Chondrocyte (in vitro differentiated cells): ENCODE results near the gene RAP1GAP. TPM values are rescaled to one million over a fixed set of nuclear protein-coding genes. Genes with fewer than 3 reads are reported as not detected.

Experiments
- DNase-seq: peaks from one replicate; pipeline ENCODE4 v3.0.0; 2021; ENCODE audit warnings: mixed read lengths, low spot score
- H3K27ac Mint-ChIP-seq: one replicate; pipeline ENCODE4 v1.8.0; 2021; ENCODE audit warnings: mild to moderate bottlenecking, moderate library complexity, mixed read lengths; ENCODE audit not compliant: unreplicated experiment
- H3K27me3 Mint-ChIP-seq: 2 replicates; pipeline ENCODE4 v1.8.0; 2021; ENCODE audit warnings: low read depth, mixed read lengths
- H3K36me3 Mint-ChIP-seq: 2 replicates; pipeline ENCODE4 v1.8.0; 2021; ENCODE audit warnings: low read depth, mixed read lengths
- H3K4me1 Mint-ChIP-seq: 2 replicates; pipeline ENCODE4 v1.8.0; 2021; ENCODE audit warnings: low read depth, mild to moderate bottlenecking, mixed read lengths
- H3K4me3 Mint-ChIP-seq: one replicate; pipeline ENCODE4 v1.8.0; 2021; ENCODE audit warnings: mild to moderate bottlenecking, moderate library complexity, mixed read lengths; ENCODE audit not compliant: unreplicated experiment
- H3K9me3 Mint-ChIP-seq: 2 replicates; pipeline ENCODE4 v1.8.0; 2021; ENCODE audit warnings: low read depth, mixed read lengths
- CTCF ChIP-seq: fragments of 200-600 bp; sonication (generic); IDR thresholded peaks from 2 replicates; pipeline ENCODE4 v1.5.0; 2021; ENCODE audit warnings: antibody characterized with exemption, mild to moderate bottlenecking, moderate library complexity
- total RNA-seq: library from RNA; stranded (reverse); gene quantifications from 3 replicates; pipeline ENCODE4 v1.2.1, GENCODE V29; 2021

The RAP1GAP gene
- total RNA-seq, 1 donor from 2014 or later = 1.8 TPM

GRCh38 chr1:21626921-21627339 is 42.2 kb downstream of the RAP1GAP start:
- Mint-ChIP-seq H3K27ac (no peak overlapping the region), H3K27me3 (peaks cover 14% of the 10 kb centered on the region), H3K4me1 (peaks cover 4% of the 10 kb centered on the region), H3K9me3 (no peaks in the 10 kb centered on the region), H3K36me3 (no peaks in the 10 kb centered on the region), H3K4me3 (no peak overlapping the region)
- no peak for TF ChIP-seq CTCF
- no peak for DNase-seq

- DNase-seq = no peak
- Mint-ChIP-seq H3K27ac (no peak overlapping the region), H3K27me3 (peaks cover 9% of the 10 kb centered on the region), H3K4me3 (no peak overlapping the region), H3K4me1 (peaks cover 8% of the 10 kb centered on the region), H3K9me3 (no peaks in the 10 kb centered on the region), H3K36me3 (no peaks in the 10 kb centered on the region)
- TF ChIP-seq CTCF = no peak
Measured at GRCh38 chr1:21625390-21626190, 43.6 kb downstream of the RAP1GAP start.

GRCh38 chr1:21624571-21625389 is 44.4 kb downstream of the RAP1GAP start:
- DNase-seq = no peak
- Mint-ChIP-seq H3K9me3 (no peaks in the 10 kb centered on the region), H3K27me3 (peaks cover 5% of the 10 kb centered on the region), H3K36me3 (no peaks in the 10 kb centered on the region), H3K27ac (no peak overlapping the region), H3K4me1 (peaks cover 8% of the 10 kb centered on the region), H3K4me3 (no peak overlapping the region)
- no peak for TF ChIP-seq CTCF

- Mint-ChIP-seq H3K9me3 (no peaks in the 10 kb centered on the region), H3K4me1 (peaks cover 8% of the 10 kb centered on the region), H3K27ac (no peak overlapping the region), H3K4me3 (peak overlapping the region; percentile 66), H3K36me3 (no peaks in the 10 kb centered on the region), H3K27me3 (peaks cover 2% of the 10 kb centered on the region)
- TF ChIP-seq CTCF = no peak
- no peak for DNase-seq
Measured at GRCh38 chr1:21623410-21623961, 45.7 kb downstream of the RAP1GAP start.
